Activated gamma-delta T cell treated with anti-CD3 and anti-CD28 coated beads, Interleukin-2, amount 50 U/mL, for 16 hours (primary cell): ENCODE results near the gene EXD3.
A peak's percentile ranks its signal among the peaks of the same experiment; 100 is the strongest.

Experiments
- DNase-seq: peaks from one replicate; pipeline ENCODE4 v3.0.0-alpha.2; 2020; ENCODE audit warnings: low read depth

Gene EXD3

DNA sequence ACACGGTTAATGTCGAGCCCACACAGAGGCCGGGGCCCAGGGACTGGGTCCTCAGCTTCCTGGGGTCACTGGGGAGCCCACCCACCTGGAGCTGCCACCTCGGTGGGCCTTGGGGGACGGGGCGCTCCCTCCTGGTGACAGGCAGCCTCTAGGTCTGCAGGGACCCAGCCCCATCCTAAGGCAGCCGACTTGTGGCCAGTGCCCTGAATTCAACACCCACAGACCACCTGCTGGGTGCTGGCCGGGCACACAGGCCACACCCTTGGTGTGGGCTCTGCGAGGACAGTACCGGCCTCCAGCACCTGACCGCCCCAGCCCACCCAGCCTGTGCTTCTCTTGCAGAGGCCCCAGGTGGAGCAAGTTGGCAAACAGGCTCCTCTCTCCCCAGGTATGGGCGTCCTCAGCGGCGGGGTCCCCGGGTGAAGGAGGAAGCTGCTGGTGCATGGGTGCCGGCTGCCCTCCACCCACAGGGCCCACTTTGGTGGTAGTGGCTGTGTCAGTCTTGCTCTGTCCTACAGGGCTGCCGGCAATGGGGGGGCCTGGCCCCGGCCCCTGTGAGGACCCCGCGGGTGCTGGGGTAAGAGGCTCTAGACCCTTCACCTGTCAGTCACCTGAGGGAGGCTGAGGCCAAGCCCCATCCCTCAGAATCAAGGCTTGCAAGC lies 9.9 kb upstream of the EXD3 start:
- no peak for DNase-seq

DNA sequence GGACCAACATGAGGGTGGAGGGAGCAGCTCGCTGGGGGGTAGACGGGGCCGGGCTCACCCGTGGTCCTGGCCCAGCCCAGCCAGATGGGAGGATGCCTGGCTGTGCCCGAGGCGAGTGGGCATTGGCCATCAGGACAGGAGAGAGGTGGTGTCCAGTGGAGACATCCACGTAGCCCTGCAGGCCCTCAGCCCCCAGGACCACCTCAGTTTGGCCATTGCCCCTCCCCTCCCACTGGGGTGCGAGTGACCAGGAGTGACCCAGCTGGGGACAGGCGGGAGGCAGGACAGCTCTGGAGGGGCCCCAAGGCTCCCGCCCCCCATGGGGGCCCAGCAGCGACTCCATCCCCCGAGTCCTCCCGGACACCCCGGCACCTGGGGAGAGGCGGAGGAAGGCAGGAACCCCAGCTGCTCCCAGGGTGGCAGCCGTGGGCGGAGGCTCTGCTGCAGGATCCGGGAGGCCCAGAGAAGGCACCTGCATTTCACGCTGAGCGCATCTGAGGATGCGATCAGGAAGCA lies 8.5 kb upstream of the EXD3 start:
- no peak for DNase-seq

DNA sequence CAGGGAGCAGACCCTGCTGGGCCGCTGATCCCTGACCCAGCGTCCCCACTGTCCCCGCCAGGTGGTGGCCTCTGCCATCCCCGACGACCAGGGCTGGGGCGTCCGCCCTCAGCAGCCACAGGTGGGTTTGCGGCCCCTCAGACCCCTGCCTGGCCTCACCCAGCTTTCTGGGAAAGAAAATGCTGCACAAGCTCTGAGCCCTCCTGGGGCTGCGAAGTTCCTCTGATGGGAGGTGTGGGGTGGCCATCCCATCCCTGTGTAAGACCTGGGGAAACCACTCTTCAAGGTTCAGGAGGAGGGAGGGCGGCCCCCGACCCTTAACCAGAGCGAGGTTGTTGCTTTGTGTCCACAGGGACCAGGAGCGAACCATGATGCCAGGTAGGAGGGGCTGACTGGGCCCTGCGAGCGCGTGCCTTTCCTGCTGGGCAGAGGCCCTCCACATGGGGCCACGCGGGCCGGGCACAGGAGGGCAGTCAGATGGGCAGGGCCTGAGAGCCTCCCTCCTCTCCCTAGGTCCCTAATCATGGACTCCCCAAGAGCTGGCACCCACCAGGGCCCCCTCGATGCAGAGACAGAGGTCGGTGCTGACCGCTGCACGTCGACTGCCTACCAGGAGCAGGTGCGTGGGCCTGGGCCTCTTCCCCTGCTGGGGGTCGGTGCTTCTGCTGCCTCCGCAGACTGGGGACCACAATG lies 7.9 kb upstream of the EXD3 start:
- no peak for DNase-seq

DNA sequence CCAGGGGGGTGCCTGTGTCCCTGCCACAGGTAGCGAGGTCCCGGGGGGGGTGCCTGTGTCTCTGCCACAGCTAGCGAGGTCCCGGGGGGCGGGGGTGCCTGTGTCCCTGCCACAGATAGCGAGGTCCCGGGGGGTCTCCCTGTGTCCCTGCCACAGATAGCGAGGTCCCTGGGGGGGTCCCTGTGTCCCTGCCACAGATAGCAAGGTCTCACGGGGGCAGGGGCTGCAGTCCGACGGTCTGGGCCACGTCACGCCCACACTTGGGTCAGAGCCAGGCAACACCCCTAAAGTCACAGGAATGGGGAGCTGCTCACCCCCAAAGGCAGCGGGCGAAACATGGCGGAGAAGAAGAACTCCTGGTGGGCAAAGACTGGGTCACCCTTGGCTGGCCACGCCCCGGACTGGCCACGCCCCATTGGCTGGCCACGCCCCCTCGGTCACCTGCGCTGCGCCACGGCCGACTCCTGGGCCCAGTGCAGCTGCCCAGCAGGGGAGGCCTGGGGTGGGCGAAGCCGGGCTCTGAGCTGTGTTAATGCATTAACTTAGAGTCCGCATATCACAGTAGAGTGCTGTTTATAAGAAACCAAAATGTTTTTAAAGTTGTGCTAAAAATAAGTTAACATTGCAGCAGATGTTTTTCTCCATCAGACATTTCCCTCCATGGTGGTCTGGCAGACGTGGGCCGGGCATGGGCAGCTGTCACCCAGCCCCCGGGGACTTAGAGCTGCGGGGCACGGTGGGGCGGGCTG lies 7.2 kb upstream of the EXD3 start:
- DNase-seq: no peak

DNA sequence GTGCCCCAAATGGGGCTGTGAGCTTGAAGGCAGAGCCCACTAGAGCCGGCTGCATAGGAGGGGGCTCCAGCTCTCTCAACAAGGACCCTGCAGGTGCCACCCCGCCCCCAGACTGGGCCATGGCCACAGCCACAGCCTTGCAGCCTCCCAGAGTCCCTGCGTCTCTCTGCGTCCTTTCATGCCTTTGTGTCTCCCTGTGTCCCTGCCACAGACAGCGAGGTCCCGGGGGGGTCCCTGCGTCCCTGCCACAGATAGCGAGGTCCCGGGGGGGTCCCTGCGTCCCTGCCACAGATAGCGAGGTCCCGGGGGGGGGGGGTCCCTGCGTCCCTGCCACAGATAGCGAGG lies 6.6 kb upstream of the EXD3 start:
- DNase-seq: no peak

DNA sequence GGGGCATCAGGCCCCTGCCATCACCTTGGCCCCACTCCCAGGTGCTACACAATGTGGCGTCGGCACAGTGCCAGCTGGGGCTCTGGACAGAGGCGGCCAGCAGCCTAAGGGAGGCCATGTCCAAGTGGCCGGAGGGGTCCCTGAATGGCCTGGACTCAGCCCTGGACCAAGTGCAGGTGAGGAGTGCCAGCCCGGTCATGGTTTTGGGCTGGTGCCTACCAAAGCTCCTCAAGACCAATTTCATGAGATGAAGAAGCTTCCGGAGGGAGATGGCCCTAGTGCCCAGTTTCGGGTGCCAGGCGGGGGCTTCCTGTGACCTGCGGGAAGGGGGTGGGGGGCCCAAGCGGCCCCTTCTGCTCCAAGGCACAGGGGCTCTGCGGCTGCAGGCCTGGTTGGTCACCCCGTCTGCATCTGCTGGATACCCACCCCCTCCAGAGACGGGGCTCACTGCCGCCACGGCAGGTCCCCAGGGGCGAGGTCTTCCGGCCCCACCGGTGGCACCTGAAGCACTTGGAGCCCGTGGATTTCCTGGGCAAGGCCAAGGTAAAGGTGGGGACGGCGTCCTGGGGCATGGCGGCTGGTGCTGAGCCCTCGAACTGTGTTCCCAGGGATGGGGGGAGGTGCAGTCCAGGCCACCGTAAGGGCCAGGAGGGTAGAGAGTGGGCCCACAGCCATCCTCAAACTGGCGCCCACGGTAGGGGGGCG lies 6.0 kb upstream of the EXD3 start:
- DNase-seq: no peak

DNA sequence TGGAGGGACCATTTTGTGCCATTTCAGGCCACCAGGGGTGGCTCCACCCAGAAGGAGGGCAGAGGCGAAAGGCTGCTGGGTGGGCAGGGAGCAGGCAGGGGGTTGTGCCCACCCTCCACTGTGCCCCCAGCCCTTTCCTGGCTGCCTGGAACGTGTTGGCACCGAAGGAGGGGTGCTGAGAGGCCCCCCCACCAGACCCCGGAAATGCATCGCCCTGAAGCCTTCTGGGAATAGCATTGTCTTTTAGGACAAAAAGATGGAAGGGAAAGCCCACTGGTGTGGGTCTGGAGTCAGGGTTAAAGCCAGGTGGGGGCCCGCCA lies 5.3 kb upstream of the EXD3 start:
- DNase-seq: no peak

DNA sequence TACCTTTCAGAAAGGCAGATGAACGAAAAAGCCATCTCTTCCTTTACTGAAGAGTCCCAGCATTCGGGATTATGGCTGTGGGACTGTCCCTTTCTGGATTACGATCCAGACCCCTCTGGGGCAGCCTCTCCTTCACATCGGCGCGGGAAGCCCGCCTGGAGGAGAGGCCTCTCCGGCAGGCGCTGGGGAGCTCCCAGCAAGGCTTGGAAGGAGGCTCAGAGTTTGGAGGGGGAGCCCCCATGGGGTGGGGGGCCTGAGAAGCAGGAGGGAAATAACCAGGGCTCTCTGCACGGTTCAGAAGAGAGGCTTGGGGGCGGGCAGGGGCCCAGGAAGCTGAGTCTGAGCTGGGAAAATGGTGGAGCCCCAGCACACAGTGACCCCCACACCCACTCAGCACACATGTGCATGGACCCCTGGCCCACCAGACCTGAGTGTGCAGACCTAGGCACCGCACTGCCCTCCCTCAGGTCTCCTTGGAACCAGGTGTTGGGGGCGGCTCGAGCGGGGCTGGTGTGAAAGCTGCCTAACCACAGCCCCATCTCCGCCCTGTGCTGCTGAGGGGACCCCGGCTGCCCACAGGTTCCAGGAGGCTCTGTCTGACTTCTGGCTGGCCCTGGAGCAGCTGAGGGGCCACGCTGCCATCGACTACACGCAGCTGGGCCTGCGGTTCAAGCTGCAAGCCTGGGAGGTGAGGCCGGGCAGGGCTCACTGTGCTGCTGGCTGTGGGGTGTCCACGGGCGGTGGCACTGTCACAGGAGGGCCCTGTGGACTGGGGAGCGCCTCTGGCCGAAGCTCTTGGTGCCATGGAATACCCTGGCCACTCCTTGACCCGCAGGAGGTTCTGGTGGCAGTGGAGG lies 4.7 kb upstream of the EXD3 start:
- no peak for DNase-seq

DNA sequence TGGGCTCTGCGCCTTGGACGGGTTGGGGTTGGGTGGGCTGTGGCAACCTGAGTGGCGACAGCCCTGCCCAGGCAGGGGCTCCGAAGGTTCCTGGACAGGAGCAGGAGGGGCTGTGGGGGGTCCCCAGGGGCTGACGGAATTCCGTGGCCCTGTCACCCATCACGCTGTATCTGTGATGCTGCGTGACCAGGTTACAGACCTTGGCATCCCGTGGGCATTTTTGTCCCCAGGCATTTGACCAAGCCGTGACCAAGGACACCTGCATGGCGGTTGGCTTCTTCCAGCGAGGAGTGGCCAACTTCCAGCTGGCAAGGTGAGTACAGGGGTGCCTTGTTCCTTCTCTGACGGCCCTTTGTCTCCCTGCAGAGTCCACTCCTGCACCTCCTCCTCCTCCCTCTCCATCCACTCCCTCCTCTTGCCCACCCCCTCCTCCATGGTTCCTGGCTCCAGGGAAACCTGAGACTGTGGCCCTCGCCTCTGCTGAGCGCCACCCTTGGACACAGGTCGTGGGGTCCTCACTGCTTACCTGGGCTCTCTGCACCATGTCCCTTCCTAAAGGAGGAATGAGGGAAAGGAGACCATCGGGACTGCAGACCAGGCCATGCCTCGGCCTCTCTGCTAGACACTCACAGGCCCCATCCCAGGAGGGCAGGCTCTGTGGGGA lies 3.2 kb upstream of the EXD3 start:
- no peak for DNase-seq

DNA sequence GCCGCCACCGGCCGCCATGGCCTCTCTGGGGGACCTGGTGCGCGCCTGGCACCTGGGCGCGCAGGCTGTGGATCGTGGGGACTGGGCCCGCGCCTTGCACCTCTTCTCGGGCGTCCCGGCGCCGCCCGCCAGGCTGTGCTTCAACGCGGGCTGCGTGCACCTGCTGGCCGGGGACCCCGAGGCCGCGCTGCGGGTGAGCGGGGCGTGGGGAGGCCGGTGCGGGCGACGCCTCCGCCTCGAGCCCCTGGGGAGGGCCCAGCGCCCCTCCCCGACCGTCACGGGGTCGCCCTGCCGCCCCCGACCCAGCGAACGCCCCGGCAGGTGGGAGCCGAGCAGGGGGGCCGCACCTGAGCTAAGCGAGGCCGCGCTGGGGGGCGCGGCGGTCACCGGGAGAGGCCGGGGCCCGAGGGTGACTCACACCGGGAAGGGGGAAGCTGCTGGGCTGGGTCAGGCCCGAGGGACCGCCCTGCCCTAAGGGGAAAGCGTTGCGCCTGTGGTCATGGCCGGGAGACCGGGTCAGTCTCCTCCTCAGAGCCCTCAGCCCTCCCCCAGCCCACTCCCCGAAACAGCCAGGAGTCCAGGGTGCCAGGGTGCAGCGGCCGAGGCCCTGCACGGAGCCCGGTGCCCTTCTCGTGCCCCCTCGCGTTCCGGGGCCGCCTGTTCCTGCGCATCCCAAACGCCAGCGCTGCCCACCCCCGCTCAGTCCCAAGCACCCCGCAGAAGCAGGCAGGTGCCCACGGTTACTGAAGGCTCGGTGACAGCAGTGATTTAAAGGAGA lies 741 bp upstream of the EXD3 start:
- no peak for DNase-seq

DNA sequence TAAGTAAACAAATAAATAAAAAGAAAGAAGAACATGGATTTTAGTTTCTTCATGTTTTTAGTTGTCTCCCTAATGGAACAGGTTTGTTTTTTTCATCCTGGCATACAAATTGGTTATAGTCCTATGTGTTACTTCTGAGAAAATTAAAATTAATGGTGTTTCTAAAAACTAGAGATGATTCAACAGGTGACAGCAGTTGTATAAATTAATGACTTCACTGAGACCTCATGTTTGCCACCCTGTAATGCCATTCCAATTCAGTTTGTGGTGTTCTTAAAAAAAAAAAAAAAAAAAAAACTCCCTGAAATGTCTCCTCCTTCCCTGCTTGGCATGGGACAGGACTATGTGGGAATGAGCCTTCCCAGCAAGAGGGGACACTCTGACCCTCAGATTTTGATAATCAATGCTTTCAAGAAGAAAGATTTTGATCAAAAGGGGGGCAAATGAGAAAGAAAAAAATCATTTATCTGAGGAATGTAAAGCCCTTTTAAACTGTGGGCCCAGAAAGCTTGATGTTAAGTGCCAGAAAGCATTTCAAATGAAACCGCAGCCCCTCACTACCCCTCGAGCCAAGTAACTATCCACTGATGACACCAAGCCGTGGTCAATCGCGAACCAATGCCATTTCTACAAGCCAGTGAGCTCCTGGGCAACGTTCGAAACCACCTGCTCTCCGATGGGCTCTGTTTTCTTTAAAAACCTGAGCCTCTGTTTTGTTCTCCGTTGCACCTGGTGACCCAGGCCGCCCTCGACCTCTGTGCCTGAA lies 941 bp downstream of the EXD3 start:
- no peak for DNase-seq

DNA sequence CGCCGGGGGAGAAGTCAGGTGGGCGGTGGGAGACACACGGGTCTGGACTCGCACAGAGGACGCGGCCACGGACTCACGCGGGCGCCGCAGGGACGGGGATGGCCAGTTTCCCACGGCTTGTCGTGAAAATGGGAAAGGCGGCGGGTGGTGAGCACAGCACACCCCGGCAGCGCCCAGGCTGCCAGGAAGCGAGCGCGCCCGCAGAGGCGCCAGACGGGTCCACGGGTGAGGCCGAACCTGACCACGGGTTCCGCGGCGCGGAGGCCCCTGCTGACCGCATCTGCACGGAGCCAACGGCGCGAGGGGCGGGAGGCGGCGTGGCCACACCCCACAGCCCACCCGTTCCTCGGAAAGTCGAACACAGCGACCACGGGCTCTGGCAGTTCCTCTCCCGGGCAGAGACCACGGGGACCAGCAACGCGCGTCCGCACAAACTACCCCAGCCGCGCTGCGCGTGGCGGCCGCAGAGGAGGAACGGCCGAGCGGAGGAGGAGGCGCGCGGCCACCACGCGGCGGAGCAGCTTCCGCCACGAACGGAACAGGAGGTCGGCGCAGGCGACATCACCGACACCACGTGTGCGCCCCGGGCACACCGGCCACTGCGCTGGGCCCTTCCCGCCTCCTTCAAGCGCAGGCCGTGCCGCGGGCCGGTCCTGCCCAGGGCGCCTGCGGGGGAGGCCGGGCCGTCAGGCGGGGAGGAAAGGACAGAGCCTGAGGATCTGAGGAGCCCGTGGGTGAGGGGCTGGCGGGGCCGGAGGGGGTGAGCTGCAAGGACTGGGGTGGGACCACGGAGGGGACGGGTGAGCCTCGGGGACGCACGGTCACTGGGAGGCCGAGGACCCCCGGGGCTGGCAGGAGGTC lies 5.6 kb downstream of the EXD3 start:
- DNase-seq: no peak

DNA sequence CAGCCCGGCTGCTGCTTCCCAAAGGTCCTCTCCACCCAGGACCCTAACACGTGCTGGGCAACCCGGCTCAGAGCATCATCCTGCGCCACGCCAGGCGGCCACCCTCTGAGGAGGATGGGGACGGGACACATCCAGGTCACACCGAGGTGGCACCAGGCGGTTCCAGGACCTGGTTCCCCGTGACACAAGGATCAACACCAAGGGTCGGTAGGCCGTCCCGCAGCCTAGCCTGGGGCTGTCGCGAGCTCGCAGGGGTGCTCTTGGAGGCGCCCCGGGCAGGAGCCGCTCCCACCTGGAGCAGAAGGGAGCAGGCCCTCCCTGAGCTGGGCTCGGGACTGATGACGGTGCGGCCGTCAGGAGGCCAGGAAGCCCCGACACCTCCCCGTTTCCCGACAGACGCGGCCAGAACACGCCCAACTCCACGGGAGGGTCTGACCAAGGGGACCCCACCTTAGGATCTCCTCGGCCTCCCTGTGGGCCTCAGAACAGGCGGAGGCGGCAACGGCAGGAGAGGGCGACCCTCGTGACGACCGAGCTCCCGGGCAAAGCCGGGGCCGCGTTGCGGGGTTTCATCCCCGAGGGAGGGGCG lies 6.3 kb downstream of the EXD3 start:
- no peak for DNase-seq

DNA sequence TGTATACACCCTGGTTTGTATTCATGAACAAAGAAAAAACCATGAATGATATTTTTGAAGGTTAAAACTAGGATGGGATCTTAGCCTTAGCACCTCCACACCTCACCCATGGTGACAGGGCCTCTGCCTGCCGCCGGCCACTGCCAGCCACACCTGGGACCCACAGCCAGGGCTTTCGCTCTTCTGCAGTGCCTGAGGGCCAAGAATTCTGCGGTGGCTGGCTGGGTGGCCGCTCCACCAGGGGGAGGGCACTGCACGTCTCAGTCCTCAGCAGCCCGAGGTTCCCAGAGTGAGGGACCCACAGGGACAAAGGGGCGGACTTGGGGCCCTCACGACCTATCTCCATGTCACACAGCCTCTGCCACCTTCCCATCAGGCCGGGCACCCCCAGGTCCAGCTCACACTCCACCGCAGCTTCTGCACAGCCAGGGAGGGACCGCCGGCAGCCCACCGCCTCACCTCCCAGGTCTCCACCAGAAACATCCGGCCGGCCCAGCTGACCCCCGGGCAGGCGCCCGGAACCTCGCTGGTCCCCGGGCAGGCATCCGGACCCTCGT lies 6.9 kb downstream of the EXD3 start:
- no peak for DNase-seq

DNA sequence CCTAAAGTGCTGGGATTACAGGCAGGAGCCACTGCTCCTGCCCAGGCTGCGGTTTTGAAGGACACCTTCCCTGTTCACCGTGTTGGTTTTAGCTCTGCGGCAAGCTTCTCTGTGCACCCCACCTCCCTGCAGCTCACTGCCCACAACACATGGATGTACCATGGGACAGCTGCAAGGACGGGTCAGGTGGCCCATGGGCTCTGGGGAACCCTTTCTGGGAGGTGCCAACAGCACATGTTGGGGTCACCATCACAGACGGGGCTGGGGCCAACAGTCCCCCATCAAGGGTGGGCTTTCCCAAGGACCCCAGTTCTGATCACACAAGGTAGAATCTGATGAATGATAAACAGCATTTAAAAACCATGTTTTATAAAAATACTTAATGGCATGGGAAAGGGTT lies 7.5 kb downstream of the EXD3 start:
- DNase-seq: no peak

DNA sequence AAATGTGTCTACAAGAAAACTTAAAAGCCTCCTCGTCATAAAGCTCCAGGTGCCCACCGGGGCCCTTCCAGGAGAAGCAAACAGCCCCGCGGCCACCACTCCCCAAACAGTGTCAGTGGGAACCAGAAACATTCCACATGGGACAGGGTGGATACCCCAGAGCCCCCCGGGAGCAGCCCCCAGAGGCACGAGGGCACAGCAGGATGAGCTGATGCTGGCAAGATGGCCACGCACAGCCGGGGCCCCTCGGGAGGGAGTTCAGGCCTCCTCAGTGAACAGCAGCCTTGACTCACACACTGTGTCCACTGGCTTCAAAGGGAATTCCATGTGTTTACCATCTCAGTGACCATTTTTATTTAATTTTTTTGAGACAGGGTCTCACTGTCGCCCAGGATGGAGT lies 10.5 kb downstream of the EXD3 start:
- no peak for DNase-seq

DNA sequence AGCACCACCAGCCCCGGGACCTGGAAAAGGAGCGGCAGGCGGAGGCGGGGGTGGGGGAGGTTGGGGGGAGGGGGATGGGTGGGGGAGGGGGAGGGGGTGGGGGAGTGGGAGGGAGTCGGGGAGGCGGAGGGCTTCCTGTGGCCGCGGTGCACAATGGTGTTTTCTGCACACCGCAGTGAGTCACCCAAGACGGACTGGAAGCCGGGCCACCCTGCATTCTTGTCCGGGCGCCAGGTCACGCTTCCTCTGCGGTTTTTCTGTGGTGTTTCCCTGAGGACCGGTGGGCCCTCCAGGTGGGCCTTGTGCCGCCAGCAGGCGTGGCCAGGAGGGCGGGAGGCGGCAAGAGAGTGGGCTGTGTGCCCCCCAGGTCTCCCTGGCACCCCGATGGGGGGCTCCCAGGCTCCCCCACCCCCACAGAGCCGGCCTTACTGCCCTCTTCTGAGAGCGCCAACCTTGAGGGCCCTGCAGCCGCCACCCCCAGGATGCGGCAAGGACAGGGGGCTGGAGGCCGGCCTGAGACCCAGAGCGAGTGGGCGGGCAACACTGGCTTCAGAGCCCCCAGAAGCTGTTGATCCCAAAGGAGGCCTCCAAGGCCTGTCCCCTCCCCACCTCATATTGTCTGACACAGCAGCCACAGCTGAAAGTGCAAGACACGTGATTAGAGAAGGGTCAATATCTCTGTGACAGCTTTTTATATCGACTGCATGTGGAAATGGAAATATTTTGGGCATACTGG lies 11.1 kb downstream of the EXD3 start:
- DNase-seq: peak; percentile 31
